CD1c-positive myeloid dendritic cell (primary cell): Measurements from ENCODE around the gene POTEE.
"Not testable (repeated sequence)": the region's sequence is repeated elsewhere in the genome, so short reads cannot be mapped to it uniquely, and the experiment has no call there.

Experiments used
- DNase-seq: peaks from one replicate; pipeline ENCODE4 v3.0.0-alpha.2; 2016; ENCODE audit errors: extremely low spot score

POTEE gene

GRCh38 chr2:131209030-131209772 is at the start of gene POTEE:
Gene POTEE (plus strand): TSS chr2:131209536. CDS start chr2:131218403, 8,867 bp downstream.
- not testable (repeated sequence) for DNase-seq

- DNase-seq = not testable (repeated sequence)
These were observed 43.8 kb upstream of the POTEE start for GRCh38 chr2:131165562-131165961.

GRCh38 chr2:131168538-131168937 is 40.8 kb upstream of the POTEE start:
- DNase-seq = no peak

- not testable (repeated sequence) for DNase-seq
These were observed 31.3 kb upstream of the POTEE start for GRCh38 chr2:131178050-131178449.

GRCh38 chr2:131178721-131179418 is 30.5 kb upstream of the POTEE start:
- not testable (repeated sequence) for DNase-seq

- not testable (repeated sequence) for DNase-seq
These were observed 27.9 kb upstream of the POTEE start for GRCh38 chr2:131181451-131181850.

GRCh38 chr2:131193421-131193820 is 15.9 kb upstream of the POTEE start:
- DNase-seq = not testable (repeated sequence)

- DNase-seq = not testable (repeated sequence)
These were observed 13.2 kb upstream of the POTEE start for GRCh38 chr2:131196186-131196585.

GRCh38 chr2:131201098-131201497 is 8.2 kb upstream of the POTEE start:
- DNase-seq = no peak

GRCh38 chr2:131207839-131208238 is 1.5 kb upstream of the POTEE start:
- not testable (repeated sequence) for DNase-seq

- DNase-seq = not testable (repeated sequence)
These were observed 403 bp downstream of the POTEE start for GRCh38 chr2:131209773-131210104.

- not testable (repeated sequence) for DNase-seq
These were observed 1.3 kb downstream of the POTEE start for GRCh38 chr2:131210434-131211211.

- DNase-seq = not testable (repeated sequence)
These were observed 8.1 kb downstream of the POTEE start for GRCh38 chr2:131217238-131217986.

- DNase-seq = not testable (repeated sequence)
These were observed 26.5 kb downstream of the POTEE start for GRCh38 chr2:131235543-131236449.
